GM19099 (cell line): ENCODE data around the gene GALNT17.

Source experiments
- POLR2A ChIP-seq: IDR thresholded peaks from 3 replicates; pipeline ENCODE4 v1.6.1; 2011; ENCODE audit warnings: low read depth; ENCODE audit not compliant: insufficient read length; ENCODE audit errors: extremely low read depth

The GALNT17 gene

DNA sequence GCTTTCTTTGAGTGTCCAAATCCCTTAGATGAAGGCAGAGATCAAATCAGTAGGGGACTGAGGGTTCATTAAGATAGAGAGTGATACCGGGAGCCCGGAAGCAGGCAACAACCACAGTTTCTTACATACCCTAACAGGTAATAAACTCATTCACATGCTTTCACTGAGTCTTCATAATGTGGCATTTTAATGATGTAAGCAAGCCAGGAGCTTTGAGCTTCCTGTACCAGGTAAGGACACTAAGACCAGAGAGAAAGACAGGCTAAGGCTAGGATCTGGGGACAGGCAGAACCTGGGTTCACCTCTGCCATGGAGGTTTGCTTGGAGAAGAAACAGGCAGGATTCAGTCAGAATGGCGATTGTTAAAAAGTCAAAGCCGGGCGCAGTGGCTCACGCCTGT is 618.3 kb downstream of the GALNT17 start:
- TF ChIP-seq POLR2A, result no peak

DNA sequence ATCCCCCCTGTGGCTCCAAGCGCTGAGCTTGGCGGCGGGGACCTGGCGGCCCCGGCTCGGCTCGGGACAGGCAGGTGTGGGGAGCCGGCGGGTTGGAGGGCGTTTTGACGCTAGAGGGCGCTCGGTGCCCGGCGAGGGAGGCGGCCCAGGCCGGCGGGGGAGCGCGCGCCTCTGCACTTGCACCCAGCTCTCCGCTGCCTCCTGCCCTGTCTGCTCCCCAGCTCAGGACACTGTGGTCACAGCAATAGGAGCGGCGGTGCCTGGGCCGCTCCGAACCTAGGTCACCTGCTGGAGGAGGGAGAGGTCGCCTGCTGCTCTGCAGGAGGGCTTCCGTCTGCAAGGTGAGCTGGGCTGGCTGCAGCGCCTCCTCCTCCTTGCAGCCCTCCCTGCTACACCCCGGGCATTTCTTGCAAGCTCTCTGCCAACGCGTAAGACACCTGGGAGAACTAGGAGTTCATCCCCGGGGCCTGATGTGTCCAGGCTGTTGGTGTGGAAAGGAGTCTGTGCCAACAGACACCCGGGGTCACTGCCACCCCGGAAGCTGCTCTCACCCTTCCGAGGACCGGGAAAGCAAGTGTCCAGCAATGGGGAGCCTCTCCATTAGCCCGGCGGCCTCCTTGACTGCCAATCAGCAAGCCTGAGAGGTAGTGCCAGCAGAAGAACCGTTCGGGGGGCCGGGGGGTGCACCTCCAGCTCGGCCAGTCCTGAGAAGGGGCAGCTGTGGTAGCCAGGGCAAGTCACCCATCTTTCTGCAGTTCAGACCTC is 620.4 kb downstream of the GALNT17 start:
- no peak for TF ChIP-seq POLR2A

DNA sequence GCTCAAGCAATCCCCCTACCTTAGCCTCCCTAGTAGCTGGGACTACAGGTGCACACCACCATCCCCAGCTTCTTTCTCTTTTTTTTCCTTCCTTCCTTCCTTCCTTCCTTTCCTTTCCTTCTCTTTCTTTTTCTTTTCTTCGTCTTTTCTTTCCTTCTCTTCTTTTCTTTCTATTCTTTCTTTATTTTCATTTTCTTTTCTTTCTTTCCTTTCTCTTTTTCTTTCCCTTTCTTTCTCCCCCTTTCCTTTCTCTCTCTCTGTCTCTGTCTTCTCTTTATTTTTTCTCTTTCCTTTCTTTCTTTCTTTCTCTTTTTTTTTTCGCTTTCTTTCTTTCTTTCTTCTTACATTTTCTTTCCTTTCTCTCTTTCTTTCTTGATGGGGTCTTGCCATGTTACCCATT is 621.3 kb downstream of the GALNT17 start:
- TF ChIP-seq POLR2A, result no peak

DNA sequence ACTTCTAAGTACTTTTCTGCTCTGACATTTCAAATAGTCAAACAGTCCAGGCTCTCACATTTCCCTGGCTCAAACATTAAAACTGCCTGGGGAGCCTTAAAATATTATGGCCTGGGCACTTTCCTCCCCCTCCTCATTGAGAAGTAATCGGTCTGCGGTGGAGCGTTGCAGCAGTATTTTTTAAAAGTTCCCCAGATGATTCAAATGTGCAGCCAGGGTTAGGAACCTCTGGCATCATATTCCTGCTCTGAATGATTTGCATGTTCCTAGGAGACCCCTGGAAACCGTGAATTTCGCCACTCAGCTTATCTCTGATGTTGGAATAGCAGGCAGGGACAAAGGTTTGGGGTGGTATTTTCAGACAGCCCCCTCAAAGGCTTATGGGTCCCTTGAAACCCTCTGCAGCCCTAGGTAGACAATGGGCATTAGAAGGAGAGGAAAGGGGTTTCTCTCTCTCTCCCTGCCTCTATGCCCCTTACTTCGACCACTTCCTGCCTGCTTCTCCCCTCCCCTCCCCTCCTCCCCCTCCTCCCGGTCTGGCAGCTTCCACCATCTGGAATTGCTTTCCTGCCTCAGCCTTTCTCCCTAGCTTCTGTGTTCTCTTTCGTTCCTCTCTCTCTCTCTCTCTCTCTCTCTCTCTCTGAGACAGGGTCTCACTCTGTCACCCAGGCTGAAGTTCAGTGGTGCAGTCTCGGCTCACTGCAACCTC is 622.2 kb downstream of the GALNT17 start:
- no peak for TF ChIP-seq POLR2A

DNA sequence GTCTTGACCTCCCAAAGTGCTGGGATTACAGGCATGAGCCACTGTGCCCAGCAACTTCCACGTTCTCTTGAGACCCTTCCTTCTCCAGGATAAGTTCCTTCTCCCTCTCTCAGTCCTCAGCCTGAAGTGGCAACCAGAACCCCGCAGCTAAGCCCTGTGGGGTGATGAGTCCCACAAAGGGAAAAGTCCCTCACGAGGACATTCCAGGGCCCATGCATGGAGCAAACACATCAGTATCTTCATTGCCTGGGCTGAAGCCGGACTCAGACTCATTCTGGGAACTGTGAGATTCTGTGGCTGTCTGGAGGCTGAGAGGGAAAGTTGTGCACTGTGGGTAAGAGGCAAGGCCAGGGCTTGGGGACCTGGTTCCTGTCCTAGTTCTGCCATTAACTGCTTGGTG is 622.9 kb downstream of the GALNT17 start:
- no peak for TF ChIP-seq POLR2A

DNA sequence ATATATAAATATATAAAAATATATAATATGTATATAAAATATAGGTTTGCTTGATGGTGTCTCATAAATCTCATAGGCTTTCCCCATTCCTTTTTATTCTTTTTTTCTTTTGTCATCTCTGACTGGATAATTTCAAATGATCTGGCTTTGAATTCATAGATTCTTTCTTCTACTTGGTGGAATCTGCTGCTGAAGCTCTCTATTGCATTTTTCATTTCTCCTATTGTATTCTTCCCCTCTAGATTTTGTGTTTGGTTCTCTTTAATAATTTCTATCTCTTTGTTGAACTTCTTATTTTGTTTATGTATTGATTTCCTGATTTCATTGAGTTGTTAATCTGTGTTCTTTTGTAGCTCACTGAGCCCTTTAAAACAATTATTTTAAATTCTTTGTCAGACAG is 629.4 kb downstream of the GALNT17 start:
- no peak for TF ChIP-seq POLR2A
